HL-60 (cell line): ENCODE results near the gene ERBIN.

Experiments
- CTCF ChIP-seq: IDR thresholded peaks from one replicate; pipeline ENCODE4 v1.5.1; 2011; ENCODE audit warnings: low read length, control low read depth, inconsistent platforms; ENCODE audit not compliant: insufficient read depth
- TF ChIP-seq, protein P1 (sequence below): IDR thresholded peaks from 2 replicates; pipeline ENCODE4 v1.6.1; 2012; ENCODE audit warnings: low read depth; ENCODE audit not compliant: insufficient replicate concordance

DNA sequence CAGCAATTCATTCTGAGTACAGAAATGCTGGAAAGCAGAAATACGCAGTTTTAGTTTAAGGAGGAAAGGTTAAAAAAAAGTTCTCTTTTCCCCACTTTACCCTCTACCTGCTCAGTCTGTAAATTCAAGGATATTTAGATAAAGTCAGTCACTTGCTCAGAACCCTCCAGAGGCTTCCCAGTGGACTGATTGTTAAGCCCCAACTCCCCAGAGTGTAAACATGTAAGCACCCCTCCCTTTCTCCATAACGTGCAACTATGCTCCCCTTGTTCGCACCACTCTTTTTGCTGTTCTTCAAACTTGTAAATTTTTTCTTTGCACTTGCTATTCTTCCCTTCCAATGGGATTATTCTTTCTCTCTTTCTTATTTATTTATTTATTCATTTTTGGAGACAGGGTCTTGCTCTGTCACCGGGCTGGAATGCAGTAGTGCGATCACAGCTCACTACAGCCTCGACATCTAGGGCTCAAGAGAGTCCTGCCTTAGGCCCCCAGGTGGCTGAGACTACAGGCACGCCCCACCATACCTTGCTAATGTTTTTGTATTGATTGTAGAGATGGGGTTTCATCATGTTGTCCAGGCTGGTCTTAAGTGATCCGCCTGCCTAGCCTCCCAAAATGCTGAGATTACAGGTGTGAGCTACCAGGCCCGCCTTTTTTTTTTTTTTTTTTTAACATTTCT is 32.5 kb upstream of the ERBIN start:
- TF ChIP-seq CTCF: no peak
- TF ChIP-seq, protein P1, sequence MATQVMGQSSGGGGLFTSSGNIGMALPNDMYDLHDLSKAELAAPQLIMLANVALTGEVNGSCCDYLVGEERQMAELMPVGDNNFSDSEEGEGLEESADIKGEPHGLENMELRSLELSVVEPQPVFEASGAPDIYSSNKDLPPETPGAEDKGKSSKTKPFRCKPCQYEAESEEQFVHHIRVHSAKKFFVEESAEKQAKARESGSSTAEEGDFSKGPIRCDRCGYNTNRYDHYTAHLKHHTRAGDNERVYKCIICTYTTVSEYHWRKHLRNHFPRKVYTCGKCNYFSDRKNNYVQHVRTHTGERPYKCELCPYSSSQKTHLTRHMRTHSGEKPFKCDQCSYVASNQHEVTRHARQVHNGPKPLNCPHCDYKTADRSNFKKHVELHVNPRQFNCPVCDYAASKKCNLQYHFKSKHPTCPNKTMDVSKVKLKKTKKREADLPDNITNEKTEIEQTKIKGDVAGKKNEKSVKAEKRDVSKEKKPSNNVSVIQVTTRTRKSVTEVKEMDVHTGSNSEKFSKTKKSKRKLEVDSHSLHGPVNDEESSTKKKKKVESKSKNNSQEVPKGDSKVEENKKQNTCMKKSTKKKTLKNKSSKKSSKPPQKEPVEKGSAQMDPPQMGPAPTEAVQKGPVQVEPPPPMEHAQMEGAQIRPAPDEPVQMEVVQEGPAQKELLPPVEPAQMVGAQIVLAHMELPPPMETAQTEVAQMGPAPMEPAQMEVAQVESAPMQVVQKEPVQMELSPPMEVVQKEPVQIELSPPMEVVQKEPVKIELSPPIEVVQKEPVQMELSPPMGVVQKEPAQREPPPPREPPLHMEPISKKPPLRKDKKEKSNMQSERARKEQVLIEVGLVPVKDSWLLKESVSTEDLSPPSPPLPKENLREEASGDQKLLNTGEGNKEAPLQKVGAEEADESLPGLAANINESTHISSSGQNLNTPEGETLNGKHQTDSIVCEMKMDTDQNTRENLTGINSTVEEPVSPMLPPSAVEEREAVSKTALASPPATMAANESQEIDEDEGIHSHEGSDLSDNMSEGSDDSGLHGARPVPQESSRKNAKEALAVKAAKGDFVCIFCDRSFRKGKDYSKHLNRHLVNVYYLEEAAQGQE: no peak
